HG03139 (cell line): ENCODE measurements around the gene PPP1R14C.

ENCODE experiments used
- ATAC-seq: cut with Tn5 transposase; IDR thresholded peaks from one replicate; pipeline ENCODE4 v1.9.1; 2021; ENCODE audit not compliant: unreplicated experiment

The PPP1R14C gene

DNA sequence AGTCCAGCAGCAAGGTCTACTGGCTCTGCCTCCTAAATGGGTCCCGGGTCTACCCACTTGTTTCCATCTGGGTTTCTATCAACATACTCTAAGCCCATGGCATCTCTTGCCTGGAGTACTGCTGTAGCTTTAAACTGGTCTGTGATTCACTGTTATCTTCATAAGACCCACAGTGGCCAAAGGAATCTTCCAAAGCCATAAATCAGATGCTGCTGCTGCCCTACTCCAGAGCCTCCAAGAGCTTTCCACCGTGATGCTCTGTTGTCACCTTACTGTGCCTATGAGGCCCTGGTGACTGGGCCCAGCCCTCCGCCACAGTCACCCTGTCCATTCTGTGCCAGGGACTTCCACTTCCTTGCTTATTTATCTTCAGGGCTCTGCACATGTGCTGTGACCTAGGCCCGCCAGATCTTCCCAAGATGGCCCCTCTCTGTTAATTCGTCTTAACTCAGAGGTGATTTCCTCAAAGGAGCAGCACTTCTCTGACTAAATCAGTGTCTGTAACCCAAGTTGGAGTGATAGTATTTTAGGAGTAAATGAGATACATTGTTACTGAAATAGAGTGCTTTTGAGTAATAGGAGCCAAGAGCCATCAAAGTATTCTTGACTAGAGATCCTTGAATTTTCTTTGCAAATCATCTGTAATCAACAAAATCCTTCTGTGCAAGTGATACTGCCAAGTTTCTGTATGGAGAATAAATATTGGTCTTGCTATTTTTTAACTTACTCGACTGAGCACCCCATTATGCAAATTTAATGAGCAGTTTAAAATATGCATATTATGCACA, 102.5 kb downstream of the PPP1R14C start:
- ATAC-seq = no peak

DNA sequence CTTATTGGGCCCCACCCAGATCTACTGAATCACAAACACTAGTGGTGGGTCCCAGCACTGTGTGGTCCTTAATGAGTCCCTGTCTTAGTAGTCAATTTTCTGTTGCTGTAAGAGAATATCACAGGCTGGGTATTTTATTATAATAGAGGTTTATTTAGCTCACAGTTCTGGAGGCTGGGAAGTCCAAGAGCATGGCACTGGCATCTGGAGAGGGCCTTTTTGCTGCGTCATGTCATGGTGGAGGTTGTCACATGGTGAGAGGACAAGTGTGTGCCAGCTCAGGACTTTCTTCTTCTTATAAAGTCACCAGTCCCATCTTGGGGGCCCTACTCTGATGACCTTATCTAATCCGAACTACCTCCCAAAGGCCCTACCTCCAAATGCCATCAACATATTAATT, 105.0 kb downstream of the PPP1R14C start:
- no peak for ATAC-seq

DNA sequence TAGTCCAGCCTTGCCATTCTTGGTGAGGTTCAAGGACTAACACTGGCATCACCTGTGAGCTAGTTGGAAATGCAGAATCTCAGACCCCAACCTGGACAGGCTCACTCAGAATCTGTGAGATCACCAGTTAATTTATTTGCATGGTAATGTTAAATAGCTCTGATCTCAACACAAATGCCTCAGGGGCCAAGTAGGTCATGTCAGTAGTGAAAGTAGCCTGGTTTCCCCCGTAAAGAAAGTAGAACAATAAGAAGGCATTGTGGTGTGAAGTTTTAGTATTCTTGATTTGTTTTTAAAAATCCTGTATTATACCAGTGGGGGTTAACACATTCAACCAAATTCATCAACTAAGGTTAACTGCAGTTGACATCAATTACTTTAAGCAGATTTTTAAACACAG, 105.5 kb downstream of the PPP1R14C start:
- no peak for ATAC-seq

DNA sequence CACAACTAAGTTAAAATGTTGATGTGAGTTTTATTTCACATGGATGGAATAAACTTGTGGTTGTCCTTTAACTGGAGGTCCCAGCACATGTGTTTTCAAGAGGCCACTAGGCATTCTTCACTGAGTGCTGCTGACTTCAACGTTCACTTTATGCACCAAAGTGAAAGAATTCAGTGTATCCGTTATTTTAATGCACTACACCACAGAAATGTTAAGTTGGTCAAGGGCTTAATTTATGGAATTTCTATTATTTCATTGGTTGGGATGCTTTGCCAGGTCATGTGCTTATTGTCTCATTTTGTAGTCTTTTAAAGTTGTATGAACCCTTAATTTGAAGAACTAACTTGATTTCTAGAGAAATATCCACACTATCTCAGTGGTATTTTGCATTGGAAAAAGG, 106.4 kb downstream of the PPP1R14C start:
- no peak for ATAC-seq

DNA sequence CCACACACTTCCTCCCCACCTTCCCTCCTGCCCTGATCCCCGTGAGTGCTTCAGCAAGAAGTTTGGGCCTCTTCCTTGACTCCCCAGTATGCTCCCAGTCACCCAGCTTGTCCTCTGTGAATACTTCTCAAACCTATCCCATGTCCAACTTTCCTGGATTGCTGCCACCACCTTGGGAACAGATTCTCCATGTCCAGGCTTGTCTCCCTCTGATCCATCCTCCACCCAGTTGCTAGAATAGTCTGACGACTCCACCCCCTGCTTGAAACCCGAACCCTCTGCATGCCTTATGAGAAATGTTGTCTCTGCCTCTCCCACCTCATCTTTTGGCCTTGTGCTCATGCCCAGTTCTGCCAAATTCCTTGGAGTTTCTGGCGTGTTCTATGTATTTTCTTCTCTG, 108.0 kb downstream of the PPP1R14C start:
- no peak for ATAC-seq

DNA sequence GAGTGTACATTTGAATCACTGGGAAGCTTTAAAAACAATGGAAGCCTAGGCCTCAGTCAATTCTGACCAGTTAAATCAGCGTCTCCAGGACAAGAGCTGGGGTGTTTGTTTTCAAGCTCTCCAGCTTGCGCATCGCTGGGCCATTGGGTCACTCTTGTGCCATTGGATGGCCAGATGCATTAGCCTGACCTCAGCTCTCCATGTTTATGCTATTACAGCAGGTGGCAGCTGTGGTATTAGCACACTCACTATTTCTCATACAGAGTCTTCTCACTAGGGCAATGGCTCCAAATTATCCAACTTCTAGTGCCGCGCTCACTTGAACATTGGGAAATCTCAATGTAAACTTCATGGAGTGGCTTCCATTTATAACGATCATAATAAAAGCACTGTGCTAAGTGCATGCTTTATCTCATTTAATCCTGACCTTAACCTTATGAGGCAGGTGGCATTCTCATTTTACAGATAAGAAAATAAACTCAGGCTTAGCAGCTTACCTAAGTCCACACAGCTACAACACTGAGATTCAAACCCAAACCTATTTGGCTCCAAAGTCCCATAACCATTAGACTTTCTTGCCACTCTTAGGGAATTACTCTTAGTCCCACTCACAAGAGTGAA, 108.8 kb downstream of the PPP1R14C start:
- no peak for ATAC-seq

DNA sequence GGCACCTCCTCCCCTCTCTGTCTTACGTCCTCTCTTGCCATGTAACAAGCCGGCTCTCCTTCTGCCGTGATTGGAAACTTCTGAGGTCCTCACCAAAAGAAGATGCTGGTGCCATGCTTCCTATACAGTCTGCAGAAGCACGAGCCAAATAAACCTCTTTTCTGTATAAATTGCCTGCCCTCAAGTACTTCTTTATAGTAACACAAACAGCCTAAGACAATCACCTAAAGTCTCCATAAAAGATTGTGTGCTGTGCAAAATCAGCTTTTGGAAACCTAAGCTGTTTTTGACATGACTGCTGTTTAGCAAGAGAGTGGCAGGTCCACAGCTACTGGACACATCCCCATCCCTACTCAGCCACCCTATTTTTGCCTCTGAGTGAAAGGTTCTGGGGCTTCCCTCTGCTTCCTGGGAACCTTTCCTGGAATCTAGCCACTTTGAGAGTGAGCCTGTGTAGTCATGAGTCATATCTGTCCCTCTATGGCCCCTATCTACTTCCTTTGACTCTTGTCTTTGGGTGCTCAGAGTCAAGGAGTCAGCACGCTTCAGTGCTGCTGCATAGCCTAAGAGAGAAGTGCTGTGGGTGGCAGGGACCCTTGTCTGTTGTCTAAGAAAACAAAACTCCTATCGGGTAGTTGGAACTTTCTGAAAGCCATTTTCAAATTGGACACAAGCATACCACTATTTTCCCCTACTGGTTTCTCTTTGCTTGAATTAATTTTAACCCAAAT, 110.0 kb downstream of the PPP1R14C start:
- no peak for ATAC-seq

DNA sequence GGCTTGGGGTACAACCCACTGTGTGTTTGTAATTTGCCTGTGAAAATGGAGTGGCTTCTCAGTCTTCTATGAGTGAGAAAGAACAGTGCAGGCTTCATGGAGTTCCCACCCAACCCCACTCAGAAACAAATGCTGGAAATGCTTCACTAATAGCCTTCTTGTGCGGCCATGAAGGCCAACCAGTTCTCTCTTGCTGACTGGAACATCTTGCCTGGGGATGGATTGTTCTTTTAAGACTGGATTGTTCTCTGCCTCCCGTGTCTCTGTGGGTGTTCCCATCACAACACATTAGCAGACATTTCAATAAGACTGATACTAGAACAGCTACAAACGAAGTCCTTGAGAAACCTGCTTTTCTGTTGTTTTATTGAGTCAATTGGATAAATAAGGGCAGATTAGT, 110.6 kb downstream of the PPP1R14C start:
- no peak for ATAC-seq

DNA sequence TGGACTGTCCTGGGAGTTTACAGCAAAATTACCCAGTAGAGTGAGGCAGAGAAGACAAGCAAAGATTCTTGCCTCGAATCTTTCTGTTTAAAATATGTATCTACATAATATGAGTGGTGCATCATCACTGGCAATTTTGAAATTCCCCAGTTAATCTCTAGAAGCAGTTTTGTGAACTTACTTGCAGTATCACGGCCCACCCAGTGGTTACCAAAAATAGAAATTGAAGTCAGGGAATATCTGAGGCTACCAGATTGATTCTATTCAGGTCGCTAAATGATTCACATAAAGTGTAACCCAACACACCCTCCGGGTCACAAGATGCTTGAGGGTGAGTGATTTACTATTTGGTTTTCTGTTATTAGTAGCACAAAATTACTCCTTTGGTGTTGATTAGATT, 111.9 kb downstream of the PPP1R14C start:
- ATAC-seq = no peak

DNA sequence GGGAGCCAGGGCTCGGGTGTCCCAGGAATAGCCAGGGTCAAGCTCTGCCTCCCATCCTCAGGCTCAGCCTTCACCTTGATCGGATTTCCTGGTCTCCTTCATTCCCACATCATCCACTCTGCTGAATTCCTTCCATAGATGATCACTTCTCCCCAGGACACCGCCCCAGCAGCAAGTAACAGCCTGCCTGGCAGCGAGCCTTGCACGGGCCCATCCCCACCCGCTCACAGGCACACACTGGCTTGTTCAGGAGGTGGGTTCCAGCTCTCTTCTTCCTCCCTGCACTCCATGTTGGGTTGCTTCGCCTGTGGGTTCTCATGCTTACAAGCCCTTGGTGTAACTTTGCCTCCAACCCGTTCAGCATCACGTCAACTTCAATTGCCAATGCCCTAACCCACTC, 113.0 kb downstream of the PPP1R14C start:
- ATAC-seq = no peak

DNA sequence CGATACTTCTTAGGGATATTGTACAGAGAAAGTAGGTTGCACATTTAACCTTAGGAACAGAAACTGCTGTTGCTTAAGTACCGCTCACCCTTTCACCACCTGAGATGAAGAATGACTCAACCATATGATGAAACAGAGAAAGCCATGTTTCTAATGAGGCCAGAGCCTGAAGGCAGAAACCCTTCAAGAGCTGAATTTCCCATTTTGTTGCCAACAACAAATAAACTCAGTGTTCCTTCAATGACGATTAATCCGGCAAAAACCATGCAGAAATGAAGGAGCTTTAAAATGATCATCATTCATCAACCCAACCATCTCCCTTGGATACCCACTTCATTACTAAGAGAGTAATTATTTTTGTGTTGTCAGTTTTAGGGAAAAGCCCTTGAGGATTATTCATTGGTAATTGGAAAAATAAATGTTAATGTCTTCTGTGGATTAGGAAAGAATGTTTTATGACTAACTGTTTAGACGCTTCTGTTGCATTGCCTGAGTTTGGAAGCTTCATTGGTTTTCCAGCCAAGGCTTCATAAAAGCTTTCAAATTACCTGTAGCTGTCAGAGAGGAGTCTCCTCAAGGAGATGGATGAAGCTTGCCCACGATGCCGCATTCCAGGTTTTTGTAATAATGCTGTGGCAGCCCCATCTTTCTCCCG, 113.9 kb downstream of the PPP1R14C start:
- ATAC-seq = no peak

DNA sequence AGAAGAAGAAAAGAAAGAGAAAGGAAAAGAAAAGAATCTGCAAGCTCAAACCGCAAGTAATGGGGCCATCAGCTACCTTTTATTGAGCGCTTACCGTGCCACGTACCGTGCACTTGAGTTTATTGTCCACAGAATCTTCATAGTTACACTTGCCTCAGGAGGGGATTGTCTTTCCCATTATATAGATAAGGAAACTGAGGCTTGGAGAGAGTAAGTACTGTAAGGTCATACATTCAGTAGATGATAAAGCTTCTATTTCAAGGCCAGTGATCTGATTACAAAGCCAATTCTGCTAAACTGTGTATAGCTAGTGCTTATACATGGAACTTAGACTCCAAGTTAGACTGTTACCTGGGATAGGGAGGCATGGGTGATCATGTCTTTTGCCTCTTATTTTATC, 115.5 kb downstream of the PPP1R14C start:
- no peak for ATAC-seq

DNA sequence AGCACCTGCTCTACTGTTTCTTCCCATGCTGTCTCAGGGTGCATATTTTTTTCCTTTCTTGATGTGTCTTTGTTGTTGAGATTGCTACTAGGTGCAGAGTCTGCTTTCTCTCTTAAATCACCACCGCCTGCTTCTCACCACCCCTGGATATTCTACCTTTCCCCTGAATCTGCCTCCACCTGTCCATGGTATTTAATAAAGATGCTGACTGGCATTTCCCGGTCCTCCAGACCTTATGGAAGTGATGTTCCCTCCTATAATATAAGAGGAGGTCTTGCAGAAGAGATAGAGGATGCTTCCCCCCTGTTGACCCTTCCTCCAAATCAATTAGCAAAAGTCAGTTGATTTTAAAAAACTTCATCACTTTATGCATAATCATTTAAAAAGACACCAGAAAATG, 118.1 kb downstream of the PPP1R14C start:
- no peak for ATAC-seq

DNA sequence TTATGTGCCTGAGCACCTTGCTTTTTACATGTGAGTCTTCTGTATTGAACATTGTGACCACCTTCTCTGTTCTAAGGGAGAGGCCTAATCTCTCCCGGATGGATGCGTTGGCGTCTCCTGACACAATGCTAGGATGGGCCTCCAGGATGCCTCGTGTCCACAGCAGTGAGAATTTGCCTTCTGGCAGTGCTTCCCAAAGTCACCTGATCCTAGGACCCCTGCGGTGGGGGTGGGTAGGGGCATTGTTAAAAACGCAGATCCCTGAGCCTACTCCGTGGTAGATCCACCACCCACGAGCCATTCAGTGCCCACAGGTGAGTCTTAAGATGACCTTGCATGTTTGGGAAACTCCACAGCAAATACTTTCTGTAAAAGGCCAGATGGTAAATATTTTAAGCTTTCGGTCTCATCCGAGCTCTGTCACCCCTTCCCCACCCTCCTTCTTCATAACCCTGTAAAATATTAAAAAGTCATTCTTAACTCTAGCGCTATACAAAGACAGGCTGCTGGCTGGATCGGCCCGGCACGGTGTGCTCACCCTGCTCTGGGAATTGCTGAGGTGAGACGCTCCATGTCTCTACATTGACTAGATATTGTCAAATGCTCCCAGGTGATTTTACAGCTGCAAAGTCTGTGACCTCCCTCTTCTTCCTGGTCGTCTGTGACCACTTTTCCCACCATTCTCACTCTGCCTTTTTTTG, 119.3 kb downstream of the PPP1R14C start:
- no peak for ATAC-seq

DNA sequence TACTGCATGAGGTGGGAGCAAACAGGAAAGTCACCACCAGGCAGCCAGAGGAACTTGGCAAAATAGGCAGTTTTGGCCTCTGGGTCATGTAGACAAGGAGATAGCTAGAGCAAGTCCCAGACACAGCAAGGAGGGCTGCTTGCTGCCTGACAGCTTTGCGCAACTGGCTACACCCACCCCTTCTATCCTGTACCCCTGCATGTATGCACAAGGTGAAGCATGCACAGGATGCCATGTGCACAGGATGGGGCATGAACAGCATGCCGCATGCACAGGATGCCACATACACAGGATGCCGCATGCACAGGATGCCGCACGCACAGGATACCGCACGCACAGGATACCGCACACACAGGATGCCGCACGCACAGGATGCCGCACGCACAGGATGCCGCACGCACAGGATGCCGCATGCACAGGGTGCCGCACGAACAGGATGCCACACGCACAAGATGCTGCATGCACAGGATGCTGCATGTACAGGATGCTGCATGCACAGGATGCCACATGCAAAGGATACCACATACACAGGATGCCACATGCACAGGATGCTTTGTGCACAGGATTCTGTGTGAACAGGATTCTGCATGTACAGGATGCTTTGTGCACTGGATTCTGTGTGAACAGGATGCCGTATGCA, 121.0 kb downstream of the PPP1R14C start:
- no peak for ATAC-seq

DNA sequence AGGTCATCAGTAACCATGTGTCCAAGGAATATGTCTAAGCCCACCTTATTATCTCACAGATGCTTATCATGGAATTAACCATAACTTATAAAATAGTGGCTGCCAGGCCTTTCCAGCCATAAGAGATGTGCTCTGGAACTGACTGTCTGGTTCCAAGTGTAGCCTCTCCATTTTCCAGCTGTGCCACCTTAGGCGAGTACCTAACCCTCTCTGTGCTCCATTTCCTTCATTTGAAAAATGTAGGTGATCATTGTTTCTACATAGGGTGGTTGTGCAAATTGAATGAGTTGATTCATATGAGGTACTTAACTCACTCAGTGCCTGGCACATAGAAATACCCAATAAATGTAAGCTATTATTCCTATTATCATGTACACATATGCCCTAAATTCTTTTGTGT, 123.5 kb downstream of the PPP1R14C start:
- no peak for ATAC-seq

DNA sequence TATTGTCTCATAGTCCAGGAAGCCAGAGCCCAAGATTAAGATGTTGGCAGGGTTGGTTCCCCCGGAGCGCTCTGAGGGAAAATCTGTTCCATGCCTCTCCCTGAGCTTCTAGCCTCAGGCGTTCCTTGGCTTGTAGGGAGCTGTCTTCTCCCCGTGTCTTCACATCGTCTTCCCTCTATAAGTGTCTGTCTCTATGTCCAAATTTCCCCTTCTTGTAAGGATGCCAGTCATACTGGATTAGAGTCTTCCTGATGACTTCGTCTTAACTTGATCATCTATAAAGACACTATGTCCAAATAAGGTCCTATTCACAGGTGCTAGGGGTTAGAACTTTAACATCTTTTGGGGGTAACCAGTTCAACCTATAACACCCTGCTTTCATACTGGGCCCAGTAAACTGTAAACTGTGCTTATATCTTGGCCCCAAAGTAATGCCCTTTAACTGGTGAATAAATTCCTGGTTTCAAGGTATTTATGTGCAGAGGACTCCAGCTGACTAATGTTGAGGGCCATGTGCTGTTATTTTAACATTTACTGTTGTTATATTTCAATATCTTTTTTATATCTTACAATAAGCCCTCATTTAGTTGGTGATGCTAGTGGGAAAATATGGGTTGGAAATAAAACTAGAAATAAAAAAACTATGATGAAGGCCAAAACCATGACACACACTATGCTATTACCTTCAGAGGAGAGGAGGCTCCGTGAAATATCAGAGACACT, 124.3 kb downstream of the PPP1R14C start:
- ATAC-seq = no peak

DNA sequence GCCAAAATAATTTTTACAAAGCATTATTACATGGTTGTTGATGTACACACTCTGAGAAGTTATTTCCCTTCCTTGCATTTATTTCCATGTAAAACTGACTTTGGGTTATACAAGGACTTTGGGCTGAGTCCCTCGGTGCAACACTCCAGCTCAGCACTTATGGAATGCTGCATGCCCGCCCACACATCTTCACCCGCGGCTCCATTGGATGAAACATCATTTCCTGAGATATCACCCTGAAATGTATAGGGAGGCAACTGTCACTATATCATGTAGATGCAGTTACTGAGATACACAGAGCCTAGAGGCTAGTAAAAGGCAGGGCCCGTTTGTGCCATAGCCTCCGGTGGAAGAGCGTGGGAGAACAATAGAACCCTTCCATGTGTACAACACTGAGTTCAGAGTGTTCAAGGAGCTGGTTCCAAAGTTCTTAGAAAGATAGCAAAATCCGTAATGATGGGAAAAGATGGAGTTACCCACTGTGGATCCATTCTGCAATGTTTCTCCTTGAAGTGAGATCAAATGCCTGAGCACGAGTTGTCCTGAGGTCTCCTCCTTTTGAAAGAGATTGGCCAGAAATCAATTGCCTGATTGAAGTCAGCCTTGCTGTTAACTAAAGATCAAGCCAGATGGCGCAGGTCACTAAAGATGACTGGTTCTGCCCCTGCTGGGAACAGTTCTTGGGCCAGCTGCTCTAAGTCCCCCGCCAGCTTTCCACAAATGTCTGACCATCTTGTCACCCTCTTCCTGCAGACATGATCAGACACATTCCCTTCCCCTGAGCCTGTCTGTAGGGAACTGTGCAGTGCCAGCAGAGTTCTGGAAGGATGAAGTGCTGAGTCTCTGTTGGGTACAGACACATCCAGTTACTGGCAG, 125.1 kb downstream of the PPP1R14C start:
- ATAC-seq = no peak
